ENCODE measurements around the gene CD59. TPM values are rescaled to one million over a fixed set of nuclear protein-coding genes. Genes with fewer than 3 reads are reported as not detected.
A peak's percentile ranks its signal among the peaks of the same experiment; 100 is the strongest.

Gene CD59
- total and polyA plus RNA-seq, 2 donors (not counting 3 experiments of a cell fraction or from before 2014, with no cell fraction given), result 992 to 1,084 TPM

DNA sequence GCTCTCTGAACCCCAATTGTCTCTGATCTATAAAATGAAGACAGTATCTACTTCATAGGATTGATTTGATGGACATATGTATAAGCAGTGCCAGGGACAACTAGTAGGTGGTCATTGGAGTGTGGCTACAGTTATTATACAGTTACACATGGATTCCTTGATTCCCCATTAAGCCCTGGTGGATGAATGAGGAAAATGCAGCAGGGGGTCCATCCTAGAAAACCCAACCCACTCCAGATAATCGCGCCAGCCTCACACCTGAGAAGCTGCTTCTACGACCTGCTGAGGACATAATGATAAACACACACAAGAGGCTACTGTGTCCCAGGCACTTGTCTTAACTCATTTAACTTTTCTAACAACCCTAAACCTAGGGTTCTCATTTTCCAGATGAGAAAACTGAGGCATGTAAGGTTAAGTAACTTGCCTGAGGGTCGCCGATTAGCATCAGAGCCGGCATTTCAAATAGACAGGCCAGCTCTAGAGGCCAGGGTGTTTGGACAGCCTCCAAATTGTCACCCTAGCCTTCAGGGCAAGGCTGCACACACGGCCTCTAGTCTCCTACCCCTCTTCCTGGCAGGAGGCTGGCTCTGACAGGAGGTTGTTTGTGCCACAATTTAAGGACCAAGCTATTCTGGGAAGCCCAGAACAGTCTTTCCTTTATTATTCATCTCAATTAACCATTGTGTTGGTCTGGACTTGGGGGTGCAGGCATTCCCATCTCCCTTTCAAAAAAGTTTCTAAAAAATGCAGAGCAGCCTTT, 31.8 kb downstream of the CD59 start:
- H3K9ac ChIP-seq (replicated peaks; ENCODE audit: extremely low read depth, insufficient read depth, low read length), result peak overlapping the region; percentile 35
- H2AFZ ChIP-seq (ENCODE audit: low read depth, low read length), result no peak overlapping the region
- H3K9me3 ChIP-seq (replicated peaks; ENCODE audit: control insufficient read depth, insufficient read depth, low read length), result no peaks in the 10 kb centered on the region
- ChIA-PET POLR2A (no interaction called here), CTCF (interaction anchor here (1.6 to 6.0 kb wide), 5 partner anchors 9 to 38 kb away, joined by 3 to 64 read pairs (median 13); no protein-coding TSS in a partner anchor)
- H3K27ac ChIP-seq (ENCODE audit: insufficient read depth, low read depth, low read length), result peak overlapping the region; percentile 89
- dilution Hi-C loops (cut with MboI; ENCODE audit: extremely low pct_ligation_motif_present, low sequenced_read_pairs), result no loop called here
- TF ChIP-seq, protein P1, sequence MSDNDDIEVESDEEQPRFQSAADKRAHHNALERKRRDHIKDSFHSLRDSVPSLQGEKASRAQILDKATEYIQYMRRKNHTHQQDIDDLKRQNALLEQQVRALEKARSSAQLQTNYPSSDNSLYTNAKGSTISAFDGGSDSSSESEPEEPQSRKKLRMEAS (IDR thresholded peaks at IDR 0.05; ENCODE audit: insufficient read depth, insufficient read length), result no peak
- no peak for TF ChIP-seq MYC (IDR thresholded peaks at IDR 0.05; ENCODE audit: low read depth, low read length)
- no peak for TF ChIP-seq FOS (IDR thresholded peaks at IDR 0.05; ENCODE audit: borderline replicate concordance, insufficient read depth, low read length)
- peak; percentile 15 for TF ChIP-seq POLR2A (IDR thresholded peaks at IDR 0.05; ENCODE audit: low read depth, low read length)
- peak; percentile 17 to 21 for TF ChIP-seq CTCF (IDR thresholded peaks at IDR 0.05; ENCODE audit: extremely low read depth in 1 of 2, insufficient read depth in 1 of 2, low read depth in 1 of 2, low read length in 2 of 2)
- peaks cover 87% of the 10 kb centered on the region for H3K4me1 ChIP-seq (ENCODE audit: control insufficient read depth, extremely low read depth, insufficient read depth, low read length)
- FAIRE-seq, result no peak
- peak; percentile 52 for DNase-seq (ENCODE audit: low read depth, low spot score)
- H3K79me2 ChIP-seq (ENCODE audit: control insufficient read depth, insufficient read depth, low read length), result peaks cover 38% of the 10 kb centered on the region
- peak overlapping the region; percentile 34 for H3K4me2 ChIP-seq (ENCODE audit: insufficient read depth, low read length)
- H3K4me3 ChIP-seq (replicated peaks in 1 of 3; ENCODE audit: insufficient read depth in 1 of 3, low read depth in 1 of 3, low read length in 3 of 3), result no peak overlapping the region
- peaks cover 15 to 16% of the 10 kb centered on the region in 2 experiments for H3K36me3 ChIP-seq (ENCODE audit: control insufficient read depth in 2 of 2, extremely low read depth in 1 of 2, insufficient read depth in 2 of 2, low read length in 2 of 2)
- no peaks in the 10 kb centered on the region for H3K27me3 ChIP-seq (ENCODE audit: control insufficient read depth in 2 of 2, insufficient read depth in 2 of 2, low read length in 2 of 2)
- H4K20me1 ChIP-seq (replicated peaks; ENCODE audit: control insufficient read depth, extremely low read depth, insufficient read depth, low read length), result no peaks in the 10 kb centered on the region
- H3K9me1 ChIP-seq (replicated peaks; ENCODE audit: control insufficient read depth, extremely low read depth, insufficient read depth, low read length), result no peaks in the 10 kb centered on the region
- intact Hi-C loops (cut with micrococcal nuclease), result loop anchor here (5.0 kb wide), 3 partner anchors 228 to 812 kb away; partner anchors contain the start of genes CAPRIN1 and QSER1
- BruUV-seq (replicated peaks), result no TSS peak

Measured in endothelial cell of umbilical vein (primary cell).